GM19238 (cell line): ENCODE data around the gene CHID1.

Experiments
- DNase-seq: peaks from one replicate; pipeline ENCODE4 v3.0.0; 2011; ENCODE audit warnings: low spot score; ENCODE audit not compliant: insufficient read length

Gene CHID1

DNA sequence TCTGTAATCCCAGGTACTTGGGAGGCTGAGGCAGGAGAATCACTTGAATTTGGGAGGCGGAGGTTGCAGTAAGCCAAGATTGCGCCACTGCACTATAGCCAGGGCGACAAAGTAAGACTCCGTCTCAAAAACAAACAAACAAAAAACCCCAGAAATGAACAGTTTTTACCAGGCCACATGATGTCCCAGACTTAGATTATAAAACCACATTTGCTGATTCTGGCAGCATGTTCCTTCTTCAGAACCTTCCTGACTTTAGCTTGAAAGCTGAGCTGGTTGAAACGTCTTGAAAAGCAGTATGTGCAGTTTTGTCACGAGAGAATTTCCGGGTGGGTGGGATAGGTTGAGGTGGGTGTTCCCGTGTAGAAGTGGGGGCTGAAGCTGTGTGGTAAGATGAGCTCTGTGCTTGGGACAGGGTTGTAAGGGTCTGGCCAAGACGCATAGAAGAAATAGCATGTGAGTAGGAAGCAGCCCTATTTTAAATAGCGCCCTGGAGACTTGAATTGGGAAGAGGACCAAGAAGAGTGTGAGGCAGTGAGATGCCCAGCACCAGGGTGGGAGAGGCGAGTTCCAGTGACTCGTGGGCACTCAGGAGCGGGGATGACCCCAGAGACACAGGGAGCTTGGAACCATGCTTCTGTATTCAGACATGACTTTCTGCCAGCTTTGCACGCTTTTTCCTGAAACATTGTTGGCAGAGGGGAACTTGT lies 22.7 kb upstream of the CHID1 start:
- DNase-seq = no peak

GRCh38 chr11:932435-932834 lies 21.8 kb upstream of the CHID1 start:
- no peak for DNase-seq

DNA sequence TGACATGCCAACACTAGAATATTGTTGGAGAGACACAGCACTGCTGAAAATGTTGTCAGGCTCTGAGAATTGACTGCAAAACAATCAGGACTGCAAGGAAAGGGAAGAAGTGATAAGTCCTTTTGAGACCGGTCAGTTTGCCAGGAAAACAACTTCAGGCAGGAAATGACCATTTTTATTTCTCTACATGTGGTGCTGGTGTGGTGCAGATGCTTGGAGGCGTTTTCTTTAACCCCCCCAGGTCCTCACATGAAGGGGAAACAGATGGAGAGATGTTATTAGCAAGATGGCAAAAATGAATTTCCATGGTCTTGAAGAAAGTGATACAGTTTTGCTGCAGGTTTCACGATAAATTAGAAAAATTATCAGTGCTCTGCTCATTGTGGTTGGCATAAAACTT lies 20.8 kb upstream of the CHID1 start:
- no peak for DNase-seq

DNA sequence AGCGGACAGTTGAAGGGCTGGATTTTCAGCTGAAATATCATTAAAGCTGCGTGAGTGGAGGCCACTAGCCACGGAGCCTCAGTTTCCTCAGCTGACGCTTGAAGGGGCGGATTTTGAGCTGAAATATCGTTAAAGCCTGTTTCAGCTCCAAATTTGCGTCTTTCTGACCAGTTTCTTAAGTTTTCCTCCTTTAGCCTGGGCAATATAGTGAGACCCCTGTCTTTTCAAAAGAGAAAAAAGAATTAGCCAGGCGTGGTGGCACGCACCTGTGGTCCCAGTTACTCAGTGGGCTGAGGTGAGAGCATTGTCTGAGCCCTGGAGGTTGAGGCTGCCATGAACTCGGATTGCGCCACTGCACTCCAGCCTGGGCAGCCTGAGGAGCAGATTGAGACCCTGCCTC lies 18.8 kb upstream of the CHID1 start:
- DNase-seq = no peak

- DNase-seq = no peak
Measured at GRCh38 chr11:928786-929185, 18.2 kb upstream of the CHID1 start.

DNA sequence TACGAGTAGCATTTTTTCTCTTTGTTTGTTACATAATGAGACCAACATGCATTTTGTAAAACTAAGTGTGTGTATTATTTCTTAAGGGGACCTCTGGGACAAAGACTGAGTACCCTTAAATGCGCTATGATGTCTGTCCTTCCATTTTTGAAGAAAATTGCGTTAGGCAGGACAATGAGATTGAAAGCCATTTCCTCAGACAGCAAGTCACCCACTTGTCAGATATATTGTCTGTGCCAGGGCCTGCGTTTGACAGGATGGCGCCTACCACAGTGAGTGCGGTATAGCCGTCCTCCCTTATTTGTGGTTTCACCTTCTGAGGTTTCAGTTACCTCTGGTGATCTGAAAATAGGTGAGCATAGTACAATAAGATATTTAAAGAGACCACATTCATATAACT lies 17.3 kb upstream of the CHID1 start:
- no peak for DNase-seq

DNA sequence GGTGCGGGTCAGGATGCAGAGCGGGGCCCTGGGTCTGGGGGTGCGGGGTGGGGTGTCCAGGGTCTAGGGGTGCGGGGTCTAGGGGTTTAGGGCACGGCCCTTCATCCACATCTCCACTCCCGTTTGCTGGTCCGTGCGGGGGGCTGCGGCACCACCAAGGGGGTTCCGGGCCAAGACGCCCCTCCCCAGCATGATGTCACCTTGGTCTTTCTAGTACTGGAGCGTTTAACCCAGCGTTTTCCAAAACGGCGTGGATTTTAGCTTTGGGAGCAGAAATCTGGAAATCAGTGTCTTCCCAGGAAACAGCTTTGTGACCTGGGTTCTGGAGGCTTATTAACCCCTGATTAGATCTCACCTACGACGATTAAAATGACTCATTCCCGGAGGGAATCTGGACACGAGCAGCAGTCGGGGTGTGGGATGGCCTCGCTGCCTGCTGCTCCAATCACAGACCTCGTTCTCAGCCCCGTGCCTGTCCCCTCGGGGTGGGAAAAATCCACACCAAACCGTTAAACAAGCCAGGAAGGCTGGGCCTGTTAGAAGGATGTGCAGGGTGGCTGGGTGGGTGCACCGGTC lies 15.8 kb upstream of the CHID1 start:
- no peak for DNase-seq

DNA sequence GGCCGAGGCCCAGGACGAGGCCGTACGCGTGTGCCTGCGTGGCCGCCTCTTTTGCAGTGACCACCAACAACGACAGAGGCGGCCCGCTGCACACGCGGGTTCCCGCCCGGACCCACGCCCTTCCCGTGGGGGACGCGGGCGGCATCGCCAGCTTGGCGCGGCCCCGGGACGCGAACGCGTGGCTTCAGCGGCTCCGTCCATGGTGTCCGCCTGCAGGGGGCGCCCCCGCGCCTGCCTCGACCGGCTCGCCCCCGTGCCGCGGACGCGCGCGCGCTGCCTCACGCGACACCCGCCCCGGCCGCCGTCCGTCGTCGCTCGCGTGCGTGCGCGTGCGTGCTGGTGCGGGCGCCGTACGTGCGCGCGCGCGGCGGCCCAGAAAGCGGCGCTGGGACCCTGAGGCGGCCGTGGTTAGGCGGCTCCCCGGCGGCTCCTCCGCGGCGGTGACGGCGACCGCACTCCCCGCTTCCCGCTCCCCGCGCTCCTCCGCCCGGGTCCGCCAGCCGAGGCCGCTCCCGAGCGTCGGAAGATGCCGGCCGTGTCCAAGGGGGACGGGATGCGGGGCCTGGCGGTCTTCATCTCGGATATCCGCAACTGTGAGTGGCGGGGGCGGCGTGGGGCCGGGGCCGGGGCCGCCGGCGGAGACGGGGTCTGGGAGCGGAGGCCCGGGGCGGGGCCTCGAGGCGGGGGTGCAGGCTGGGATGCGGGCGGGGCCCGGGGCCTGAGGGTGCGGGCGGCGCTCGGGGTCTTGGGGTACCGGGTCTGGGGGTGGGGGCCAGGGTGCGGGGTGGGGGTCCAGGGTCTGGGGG lies 15.1 kb upstream of the CHID1 start, which contains the start of gene AP2A2:
AP2A2 (plus strand) TSS at position 375 of the 806 bp plus-strand sequence; CDS start at position 527, 152 bp downstream.
- peak; percentile 94 for DNase-seq

- no peak for DNase-seq
Measured at GRCh38 chr11:925158-925495, 14.5 kb upstream of the CHID1 start.

- DNase-seq = no peak
Measured at GRCh38 chr11:924406-925157, 14.0 kb upstream of the CHID1 start.

DNA sequence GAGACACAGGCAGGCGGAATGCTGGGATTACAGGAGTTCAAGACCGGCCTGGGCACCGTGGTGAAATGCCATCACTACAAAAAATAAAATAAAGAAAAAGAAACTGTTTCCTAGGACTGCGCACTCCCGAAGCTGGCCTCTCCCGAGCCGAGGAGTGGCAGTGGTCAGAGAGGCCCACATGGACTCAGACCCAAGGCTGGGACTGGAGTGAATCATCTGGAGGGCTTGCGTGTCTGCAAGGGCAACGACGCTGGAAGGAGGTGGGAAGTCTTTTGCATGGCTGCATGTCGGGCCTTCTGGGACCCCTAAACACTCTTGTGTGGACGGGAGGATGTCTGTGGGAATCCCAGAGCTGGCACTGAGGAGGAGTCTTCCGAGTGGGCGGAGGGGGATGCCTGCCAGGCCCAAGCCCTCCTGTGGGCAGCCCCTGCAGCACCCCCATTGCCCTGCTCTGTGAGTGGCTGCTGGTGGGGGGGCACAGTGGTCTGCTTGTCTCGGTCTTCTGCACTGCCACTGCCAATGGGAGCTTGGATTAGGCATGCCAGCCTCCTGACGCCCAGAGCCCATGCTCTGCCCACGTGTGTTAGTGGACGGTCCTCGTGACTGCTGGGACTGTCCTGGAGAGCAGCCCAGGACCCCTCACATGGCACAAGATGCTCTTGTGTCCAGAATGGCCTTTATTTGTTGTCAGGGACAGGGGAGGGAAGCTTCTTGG lies 13.2 kb upstream of the CHID1 start:
- DNase-seq = no peak

DNA sequence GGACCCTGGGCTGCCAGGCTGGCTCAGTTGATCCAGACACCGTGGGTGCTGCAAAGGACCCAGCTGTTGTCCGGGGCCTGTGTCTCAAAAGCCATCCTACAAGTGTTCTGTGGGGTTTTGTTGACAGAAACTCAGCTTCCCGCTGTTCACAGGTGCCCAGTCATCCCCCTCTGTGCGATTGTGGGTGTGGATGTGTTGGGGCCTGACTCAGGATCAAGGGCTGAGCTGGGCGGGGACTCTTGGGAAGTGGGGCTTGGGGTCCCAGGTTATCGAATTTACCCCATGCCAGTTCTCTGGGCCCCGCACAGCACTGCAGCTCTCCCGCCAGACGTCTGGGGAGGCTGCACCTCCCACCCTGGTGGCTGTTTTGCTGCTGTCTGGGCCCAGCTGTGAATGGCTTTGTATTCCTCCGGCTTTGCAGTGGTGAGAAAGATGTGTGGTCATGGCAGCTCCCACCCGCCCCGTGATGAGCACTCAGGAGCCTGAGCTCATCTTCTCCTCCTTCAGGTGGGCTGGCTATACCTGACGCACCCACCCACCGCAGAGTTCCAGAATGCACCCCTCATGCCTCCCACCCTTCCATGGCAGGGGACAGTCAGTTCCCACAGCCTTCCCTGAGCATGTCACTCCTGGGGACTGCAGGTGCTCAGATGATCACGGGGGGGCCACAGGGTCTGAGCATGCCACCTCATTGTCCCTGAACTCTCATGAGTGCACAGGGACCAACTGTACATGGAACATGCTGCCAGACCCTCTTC lies 11.5 kb upstream of the CHID1 start:
- no peak for DNase-seq

DNA sequence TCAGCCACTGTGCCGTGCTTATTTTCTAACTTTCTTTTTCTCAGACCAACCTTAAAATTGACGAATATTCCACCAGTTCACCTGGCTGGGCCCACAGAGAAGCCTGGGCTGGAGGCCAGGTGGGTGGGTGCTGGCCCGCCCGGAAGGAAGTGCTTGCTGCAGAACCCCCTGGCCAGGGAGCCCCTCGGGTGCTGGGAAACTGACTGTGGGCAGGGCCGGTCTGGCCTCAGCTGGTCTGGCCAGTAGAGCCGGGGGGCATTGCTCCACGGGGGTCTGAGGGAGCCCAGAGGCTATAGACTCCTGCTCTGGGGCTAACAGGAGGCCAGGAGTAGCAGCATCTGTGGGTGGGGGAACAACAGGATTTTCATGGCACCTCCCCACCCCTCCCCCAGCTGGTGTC lies 6.8 kb upstream of the CHID1 start:
- DNase-seq = no peak

DNA sequence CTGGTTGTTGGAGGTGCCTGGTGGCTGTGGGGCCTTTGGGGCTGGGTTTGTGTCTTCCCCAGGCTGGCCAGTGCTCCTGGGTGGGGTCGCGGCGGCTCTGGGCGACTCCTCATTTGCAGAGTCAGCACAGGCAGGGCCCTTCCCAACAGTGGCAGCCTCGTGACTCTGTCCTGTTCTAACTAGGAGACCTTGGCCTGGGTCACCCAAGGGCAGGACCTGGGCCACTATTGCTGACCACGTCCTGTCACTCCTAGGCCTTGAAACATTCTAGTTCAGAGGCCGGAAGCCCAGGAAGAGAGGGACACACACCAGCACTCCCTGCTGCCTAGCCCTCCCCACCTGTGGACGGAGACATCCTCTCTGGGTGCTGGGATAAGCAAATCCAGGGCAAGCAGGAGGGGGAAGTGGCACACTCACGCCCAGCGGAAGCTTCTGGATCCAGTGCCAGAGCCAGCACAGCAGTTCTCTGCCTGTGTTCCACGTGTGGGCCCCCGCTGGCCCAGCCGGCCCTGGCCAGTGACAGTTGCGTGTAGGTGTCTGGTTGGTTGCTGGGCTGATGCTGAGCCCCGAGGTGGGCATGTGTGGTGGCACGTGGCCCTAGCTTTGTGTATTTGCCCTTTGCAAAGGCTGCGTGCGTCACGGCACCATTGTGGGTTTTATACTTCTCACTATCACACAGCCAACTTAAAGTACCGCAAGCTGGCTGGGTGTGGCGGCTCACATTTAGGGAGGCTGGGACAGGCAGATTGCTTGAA lies 4.3 kb upstream of the CHID1 start:
- DNase-seq = no peak

DNA sequence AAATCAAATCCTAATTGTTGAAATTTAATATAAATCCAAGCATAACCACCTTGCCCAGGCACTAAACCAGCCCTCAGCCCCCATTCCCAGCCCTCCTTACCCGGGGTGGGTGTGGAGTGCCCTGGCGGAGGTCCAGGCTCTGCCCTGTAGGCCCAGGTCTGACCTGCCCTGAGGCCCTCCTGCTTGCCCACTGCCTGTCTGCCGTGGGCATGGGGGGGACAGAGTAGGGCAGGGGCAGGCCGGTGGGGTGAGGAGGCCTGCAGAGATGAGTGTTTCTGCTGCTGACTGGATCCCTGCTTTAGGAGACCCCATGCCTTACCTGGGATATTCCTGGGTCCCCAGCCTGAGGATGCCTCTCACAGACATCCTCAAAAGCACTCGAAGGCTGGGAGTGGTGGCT lies 3.6 kb upstream of the CHID1 start:
- DNase-seq = no peak

DNA sequence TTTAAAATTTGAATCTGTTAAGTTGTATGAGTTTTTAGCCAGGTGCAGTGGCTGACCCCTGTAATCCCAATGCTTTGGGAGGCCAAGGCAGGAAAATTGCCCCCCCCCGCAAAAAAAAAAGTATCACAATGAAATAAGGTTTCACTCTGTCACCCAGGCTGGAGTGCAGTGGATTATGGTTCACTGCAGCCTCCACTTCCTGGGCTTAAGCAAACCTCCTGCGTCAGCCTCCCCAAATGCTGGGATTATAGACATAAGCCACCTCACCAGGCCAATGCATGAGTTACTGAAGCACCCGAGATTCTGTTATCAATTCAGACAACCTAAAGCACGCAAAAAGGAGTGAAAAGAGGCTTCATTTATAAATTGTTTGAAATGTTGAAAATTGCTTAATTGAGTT lies 2.4 kb upstream of the CHID1 start:
- DNase-seq = no peak

DNA sequence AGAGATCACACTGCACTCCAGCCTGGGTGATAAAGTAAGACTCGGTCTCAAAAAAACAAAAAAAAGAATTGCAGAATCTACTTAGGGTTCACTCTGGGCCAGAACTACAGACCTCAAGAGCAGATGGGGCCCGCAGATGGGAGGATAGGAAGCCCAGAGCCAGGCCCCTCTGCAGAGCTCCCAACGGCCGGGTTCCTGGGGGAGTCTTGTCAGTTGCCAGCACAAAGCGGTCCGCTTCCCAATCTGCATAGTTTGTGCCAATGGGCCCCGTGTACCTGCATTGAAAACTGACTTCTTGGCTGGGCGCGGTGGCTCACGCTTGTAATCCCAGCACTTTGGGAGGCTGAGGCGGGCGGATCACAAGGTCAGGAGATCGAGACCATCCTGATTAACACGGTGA lies 1.7 kb upstream of the CHID1 start:
- no peak for DNase-seq

- DNase-seq = no peak
Measured at GRCh38 chr11:911890-912219, 1.2 kb upstream of the CHID1 start.

DNA sequence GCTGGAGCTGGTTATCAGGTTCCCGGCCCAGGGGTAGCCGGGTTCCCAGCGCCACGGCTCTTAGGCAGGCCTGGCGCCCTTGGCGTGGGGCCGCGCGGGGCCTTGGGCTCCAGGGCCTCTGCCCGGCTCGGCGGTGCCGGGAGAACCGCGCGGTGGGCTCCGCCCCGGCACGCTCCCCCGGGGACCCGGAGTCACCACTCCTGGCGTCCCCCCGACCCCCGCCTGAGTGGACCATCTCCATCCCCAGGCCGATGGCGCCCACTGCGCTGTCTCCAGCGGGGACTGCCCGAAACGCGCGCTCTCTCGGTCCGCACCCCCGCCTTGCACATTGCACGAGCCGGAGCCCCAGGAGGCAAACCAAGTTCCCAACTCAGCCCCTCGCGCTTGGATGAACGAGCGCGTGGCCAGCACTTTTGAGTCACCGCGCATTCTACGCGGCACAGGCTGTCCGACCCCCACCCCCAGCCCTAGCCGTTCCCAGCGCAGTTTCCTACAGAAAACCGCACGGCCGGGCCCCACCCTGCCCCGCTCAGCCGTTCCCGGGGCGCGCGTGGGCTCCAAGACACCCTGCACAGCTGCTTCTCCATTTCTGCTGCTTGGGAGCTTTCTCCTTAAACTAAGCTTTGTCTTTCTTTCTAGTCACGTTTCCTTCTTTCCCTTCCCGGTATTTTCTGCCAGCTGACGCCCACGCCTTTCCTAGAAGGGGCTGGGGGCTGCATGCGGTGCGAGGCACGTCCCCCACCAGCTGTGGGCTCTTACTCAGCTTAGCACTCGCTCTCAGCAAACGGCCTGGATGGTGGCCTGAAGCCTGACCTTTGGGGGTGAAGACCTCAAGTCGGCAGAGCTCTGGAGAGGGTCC lies 650 bp upstream of the CHID1 start:
- DNase-seq = no peak
